Kidney epithelial cell (primary cell): ENCODE results near the gene CLDN19. TPM values are rescaled to one million over a fixed set of nuclear protein-coding genes. Genes with fewer than 3 reads are reported as not detected.
"Not testable (repeated sequence)": the region's sequence is repeated elsewhere in the genome, so short reads cannot be mapped to it uniquely, and the experiment has no call there.

Experiments
- DNase-seq: peaks from one replicate; pipeline ENCODE4 v3.0.0-alpha.2; 2010; ENCODE audit warnings: low read depth
- H3K27me3 ChIP-seq: 2 replicates; pipeline ENCODE4 v1.6.0; 2011; ENCODE audit warnings: low read length; ENCODE audit not compliant: control insufficient read depth, insufficient read depth
- H3K36me3 ChIP-seq: 2 replicates; pipeline ENCODE4 v1.5.1; 2011; ENCODE audit warnings: low read length; ENCODE audit not compliant: control insufficient read depth, insufficient read depth
- H3K4me3 ChIP-seq: 2 replicates; pipeline ENCODE4 v1.5.1; 2011; ENCODE audit warnings: low read depth, mild to moderate bottlenecking, control low read depth, low read length
- CTCF ChIP-seq: IDR thresholded peaks from 2 replicates; pipeline ENCODE4 v1.5.1; 2011; ENCODE audit warnings: mild to moderate bottlenecking, moderate library complexity, low read length, control low read depth, inconsistent platforms; ENCODE audit not compliant: insufficient read depth, poor library complexity, severe bottlenecking
- total RNA-seq: library from RNA; depleted of rRNA; stranded (reverse); fragments of >200 nt; gene quantifications from 2 replicates; pipeline ENCODE4 v1.2.3, GENCODE V29; 2015

The CLDN19 gene
- total RNA-seq, 1 donor from 2014 or later = 0.08 TPM

GRCh38 chr1:42733415-42734200 lies 6.4 kb downstream of the CLDN19 start:
- no peak overlapping the region for H3K4me3 ChIP-seq
- no peak for DNase-seq
- no peak for TF ChIP-seq CTCF
- H3K36me3 ChIP-seq = no peaks in the 10 kb centered on the region
- H3K27me3 ChIP-seq = peaks cover 1% of the 10 kb centered on the region

- H3K4me3 ChIP-seq = no peak overlapping the region
- DNase-seq = no peak
- TF ChIP-seq CTCF = no peak
- H3K36me3 ChIP-seq = no peaks in the 10 kb centered on the region
- no peaks in the 10 kb centered on the region for H3K27me3 ChIP-seq
Observed at GRCh38 chr1:42732126-42732680, 7.8 kb downstream of the CLDN19 start.

- no peak overlapping the region for H3K4me3 ChIP-seq
- H3K27me3 ChIP-seq = no peaks in the 10 kb centered on the region
- no peak for DNase-seq
Observed at GRCh38 chr1:42731585-42731984, 8.5 kb downstream of the CLDN19 start.

GRCh38 chr1:42730988-42731387 lies 9.0 kb downstream of the CLDN19 start:
- Histone ChIP-seq H3K4me3 (no peak overlapping the region), H3K27me3 (no peaks in the 10 kb centered on the region), H3K36me3 (no peaks in the 10 kb centered on the region)
- no peak for DNase-seq
- TF ChIP-seq CTCF = peak; percentile 2

More at GRCh38 chr1:42731585-42731984, 8.5 kb downstream of the CLDN19 start:
- no peak for TF ChIP-seq CTCF
- no peaks in the 10 kb centered on the region for H3K36me3 ChIP-seq

- TF ChIP-seq CTCF = no peak
- no peaks in the 10 kb centered on the region for H3K27me3 ChIP-seq
- no peaks in the 10 kb centered on the region for H3K36me3 ChIP-seq
- no peak for DNase-seq
- H3K4me3 ChIP-seq = no peak overlapping the region
Observed at GRCh38 chr1:42730002-42730401, 10.0 kb downstream of the CLDN19 start.

- not testable (repeated sequence) for H3K36me3 ChIP-seq, DNase-seq, H3K4me3 ChIP-seq, H3K27me3 ChIP-seq
Observed at GRCh38 chr1:42725820-42726219, 14.2 kb downstream of the CLDN19 start.
